Osteoblast (primary cell): Measurements from ENCODE around the gene ZP3. TPM values are rescaled to one million over a fixed set of nuclear protein-coding genes. Genes with fewer than 3 reads are reported as not detected.
A peak's percentile ranks its signal among the peaks of the same experiment; 100 is the strongest.
"Not testable (repeated sequence)": the region's sequence is repeated elsewhere in the genome, so short reads cannot be mapped to it uniquely, and the experiment has no call there.

Experiments used
- DNase-seq: peaks from one replicate; pipeline ENCODE4 v3.0.0; 2011; ENCODE audit warnings: low spot score, mixed read lengths; ENCODE audit not compliant: insufficient read length; ENCODE audit errors: missing footprints
- H2AFZ ChIP-seq: 2 replicates; pipeline ENCODE4 v1.6.0; 2011; ENCODE audit warnings: mild to moderate bottlenecking, low read length
- H3K27ac ChIP-seq: 2 replicates; pipeline ENCODE4 v1.5.1; 2011; ENCODE audit warnings: mild to moderate bottlenecking, low read depth, low read length, moderate library complexity
- H3K27me3 ChIP-seq: 2 replicates; pipeline ENCODE4 v1.6.0; 2012; ENCODE audit warnings: mild to moderate bottlenecking, control low read depth, inconsistent platforms, low read length, moderate library complexity; ENCODE audit not compliant: insufficient read depth
- H3K36me3 ChIP-seq: 2 replicates; pipeline ENCODE4 v1.5.1; 2011; ENCODE audit warnings: mild to moderate bottlenecking, low read length, control low read depth, moderate library complexity; ENCODE audit not compliant: insufficient read depth
- H3K4me1 ChIP-seq: 2 replicates; pipeline ENCODE4 v1.5.1; 2011; ENCODE audit warnings: mild to moderate bottlenecking, low read length, control low read depth, moderate library complexity; ENCODE audit not compliant: insufficient read depth
- H3K4me2 ChIP-seq: 2 replicates; pipeline ENCODE4 v1.6.0; 2011; ENCODE audit warnings: mild to moderate bottlenecking, low read length; ENCODE audit not compliant: insufficient read depth
- H3K4me3 ChIP-seq: fragments of 200-600 bp; sonication (generic); 3 replicates; pipeline ENCODE4 v1.5.1; 2012; ENCODE audit warnings: mild to moderate bottlenecking, low read length, inconsistent platforms; ENCODE audit not compliant: insufficient read depth
- H3K79me2 ChIP-seq: 2 replicates; pipeline ENCODE4 v1.6.0; 2012; ENCODE audit warnings: mild to moderate bottlenecking, low read length, control low read depth, inconsistent platforms; ENCODE audit not compliant: insufficient read depth
- H3K9me3 ChIP-seq: 2 replicates; pipeline ENCODE4 v1.5.1; 2011; ENCODE audit warnings: low read depth, low read length, control low read depth
- H4K20me1 ChIP-seq: 2 replicates; pipeline ENCODE4 v1.6.0; 2012; ENCODE audit warnings: mild to moderate bottlenecking, low read length, control low read depth; ENCODE audit not compliant: insufficient read depth
- total RNA-seq: library from RNA; depleted of rRNA; stranded (reverse); fragments of >200 nt; gene quantifications from 2 replicates; pipeline ENCODE4 v1.2.3, GENCODE V29; 2012
- TF ChIP-seq, protein P1 (sequence below): IDR thresholded peaks from 2 replicates; pipeline ENCODE4 v1.5.1; 2011; ENCODE audit warnings: mild to moderate bottlenecking, low read depth, low read length, moderate library complexity; ENCODE audit errors: extremely low read depth

ZP3 gene
- total RNA-seq, 1 donor, result 6.2 TPM

DNA sequence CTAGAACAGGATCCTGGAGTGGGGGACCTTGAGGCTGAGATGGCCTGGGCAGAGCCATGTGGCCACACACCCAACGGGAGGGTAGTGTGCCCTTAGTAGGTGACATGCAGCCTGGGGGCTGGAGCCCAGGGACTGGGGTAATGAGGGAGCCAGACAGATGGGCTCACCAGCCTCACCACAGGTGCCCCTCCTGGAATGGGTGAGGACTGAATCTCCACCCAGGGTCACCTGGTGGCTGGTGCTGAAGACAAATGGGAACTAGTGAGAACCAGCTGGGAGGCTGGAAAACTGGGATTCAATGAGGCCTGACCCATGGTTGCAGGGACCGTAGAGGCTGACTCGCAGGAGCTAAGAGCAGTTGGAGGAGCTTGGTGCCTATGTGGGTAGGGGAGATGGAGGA, 6.1 kb downstream of the ZP3 start:
- H3K36me3 ChIP-seq, result no peaks in the 10 kb centered on the region
- no peaks in the 10 kb centered on the region for H3K4me1 ChIP-seq
- no peaks in the 10 kb centered on the region for H3K79me2 ChIP-seq
- no peak overlapping the region for H2AFZ ChIP-seq
- DNase-seq, result peak; percentile 3
- H3K4me3 ChIP-seq, result no peak overlapping the region
- H3K27ac ChIP-seq, result no peak overlapping the region
- no peaks in the 10 kb centered on the region for H4K20me1 ChIP-seq
- no peak overlapping the region for H3K4me2 ChIP-seq
- H3K27me3 ChIP-seq, result no peaks in the 10 kb centered on the region
- TF ChIP-seq, protein P1, sequence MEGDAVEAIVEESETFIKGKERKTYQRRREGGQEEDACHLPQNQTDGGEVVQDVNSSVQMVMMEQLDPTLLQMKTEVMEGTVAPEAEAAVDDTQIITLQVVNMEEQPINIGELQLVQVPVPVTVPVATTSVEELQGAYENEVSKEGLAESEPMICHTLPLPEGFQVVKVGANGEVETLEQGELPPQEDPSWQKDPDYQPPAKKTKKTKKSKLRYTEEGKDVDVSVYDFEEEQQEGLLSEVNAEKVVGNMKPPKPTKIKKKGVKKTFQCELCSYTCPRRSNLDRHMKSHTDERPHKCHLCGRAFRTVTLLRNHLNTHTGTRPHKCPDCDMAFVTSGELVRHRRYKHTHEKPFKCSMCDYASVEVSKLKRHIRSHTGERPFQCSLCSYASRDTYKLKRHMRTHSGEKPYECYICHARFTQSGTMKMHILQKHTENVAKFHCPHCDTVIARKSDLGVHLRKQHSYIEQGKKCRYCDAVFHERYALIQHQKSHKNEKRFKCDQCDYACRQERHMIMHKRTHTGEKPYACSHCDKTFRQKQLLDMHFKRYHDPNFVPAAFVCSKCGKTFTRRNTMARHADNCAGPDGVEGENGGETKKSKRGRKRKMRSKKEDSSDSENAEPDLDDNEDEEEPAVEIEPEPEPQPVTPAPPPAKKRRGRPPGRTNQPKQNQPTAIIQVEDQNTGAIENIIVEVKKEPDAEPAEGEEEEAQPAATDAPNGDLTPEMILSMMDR, result no peak
- no peaks in the 10 kb centered on the region for H3K9me3 ChIP-seq

DNA sequence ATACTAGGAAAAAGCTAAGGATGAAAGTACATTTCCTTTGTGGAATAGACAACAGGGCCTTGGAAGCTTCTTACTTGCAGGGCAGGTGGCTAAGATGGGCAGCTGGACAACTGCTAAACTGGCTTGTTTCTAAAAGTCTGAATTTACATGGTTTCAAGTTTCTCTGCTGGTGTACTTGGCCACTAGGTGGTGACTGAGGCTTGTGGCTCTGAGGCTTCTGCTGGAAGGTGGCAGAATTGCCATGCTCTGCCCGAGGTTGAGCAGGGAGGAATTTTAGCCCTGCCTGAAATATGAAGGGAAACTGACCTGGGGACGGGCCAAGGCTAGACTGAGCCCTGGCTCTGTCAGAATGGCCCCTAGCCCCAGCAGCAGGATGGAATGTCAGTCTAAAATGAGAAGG, 13.1 kb downstream of the ZP3 start:
- not testable (repeated sequence) for H3K4me2 ChIP-seq, H3K9me3 ChIP-seq, H3K79me2 ChIP-seq, DNase-seq, H3K27me3 ChIP-seq, H2AFZ ChIP-seq, H3K4me3 ChIP-seq, H3K36me3 ChIP-seq, H3K4me1 ChIP-seq, H4K20me1 ChIP-seq
- peak overlapping the region; percentile 48 for H3K27ac ChIP-seq
- TF ChIP-seq, protein P1, result peak; percentile 51

DNA sequence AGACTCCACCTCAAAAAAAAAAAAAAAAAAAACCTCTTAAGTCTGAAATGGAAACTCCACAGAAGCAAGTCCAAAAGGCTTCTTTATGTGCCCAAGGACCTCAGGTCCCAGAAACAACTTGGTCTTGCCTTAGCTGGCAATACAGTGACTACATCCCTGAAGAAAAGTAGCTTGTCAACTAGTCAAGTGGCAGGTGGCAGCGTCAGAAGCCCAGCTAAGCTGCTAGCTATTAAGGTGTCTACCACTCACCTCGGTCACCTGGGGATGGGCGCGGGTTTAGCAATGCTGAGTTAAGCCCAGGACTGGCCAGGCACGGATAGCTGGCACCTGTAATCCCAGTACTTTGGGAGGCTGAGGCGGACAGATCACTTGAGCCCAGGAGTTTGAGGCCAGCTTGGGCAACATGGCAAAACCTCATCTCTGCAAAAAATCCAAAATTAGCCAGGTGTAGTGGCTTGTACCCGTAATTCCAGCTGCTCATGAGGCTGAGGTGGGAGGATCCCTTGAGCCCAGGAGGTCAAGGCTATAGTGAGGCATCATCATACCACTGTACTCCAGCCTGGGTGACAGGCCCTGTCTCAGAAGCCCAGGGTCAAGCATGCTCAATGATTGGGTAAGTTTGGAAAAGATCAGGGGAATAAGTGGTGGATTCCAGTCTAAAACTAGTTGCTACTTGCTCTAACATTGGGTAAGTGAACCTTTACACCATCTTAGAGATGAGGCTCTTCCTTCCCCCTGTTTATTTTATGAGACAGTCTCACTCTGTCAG, 14.6 kb downstream of the ZP3 start:
- not testable (repeated sequence) for H4K20me1 ChIP-seq, H3K27ac ChIP-seq, H3K9me3 ChIP-seq, H3K27me3 ChIP-seq, H2AFZ ChIP-seq, H3K4me3 ChIP-seq, H3K79me2 ChIP-seq, H3K4me2 ChIP-seq, DNase-seq, H3K36me3 ChIP-seq, H3K4me1 ChIP-seq

DNA sequence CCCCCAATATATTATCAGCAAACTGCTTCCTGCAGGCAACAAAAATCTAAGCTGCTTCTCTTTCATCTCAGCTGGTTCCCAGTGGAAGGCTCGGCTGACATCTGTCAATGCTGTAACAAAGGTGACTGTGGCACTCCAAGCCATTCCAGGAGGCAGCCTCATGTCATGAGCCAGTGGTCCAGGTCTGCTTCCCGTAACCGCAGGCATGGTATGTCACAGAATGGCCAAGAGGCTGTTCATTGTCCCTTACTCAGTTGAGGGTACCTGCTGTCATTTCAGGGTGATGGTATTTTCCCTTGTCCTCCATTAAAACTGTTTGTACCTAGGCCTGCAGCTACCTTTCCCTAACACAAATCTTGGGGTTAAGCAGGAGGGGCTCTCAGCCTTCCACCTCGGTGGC, 15.7 kb downstream of the ZP3 start:
- H3K4me3 ChIP-seq, H3K4me2 ChIP-seq, H3K27ac ChIP-seq, H3K36me3 ChIP-seq, H3K79me2 ChIP-seq, H3K9me3 ChIP-seq, H2AFZ ChIP-seq, H4K20me1 ChIP-seq, H3K27me3 ChIP-seq, DNase-seq, H3K4me1 ChIP-seq: not testable (repeated sequence)

DNA sequence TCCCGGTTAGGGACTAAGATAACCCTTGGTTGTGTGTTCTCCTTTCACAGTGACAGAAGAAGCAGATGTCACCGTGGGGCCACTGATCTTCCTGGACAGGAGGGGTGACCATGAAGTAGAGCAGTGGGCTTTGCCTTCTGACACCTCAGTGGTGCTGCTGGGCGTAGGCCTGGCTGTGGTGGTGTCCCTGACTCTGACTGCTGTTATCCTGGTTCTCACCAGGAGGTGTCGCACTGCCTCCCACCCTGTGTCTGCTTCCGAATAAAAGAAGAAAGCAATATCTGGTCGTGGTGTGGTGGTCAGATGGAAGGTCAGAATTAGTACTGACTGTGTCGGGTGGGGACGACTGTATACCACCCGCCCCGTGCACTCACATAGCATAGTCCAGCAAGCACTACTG, 17.0 kb downstream of the ZP3 start:
- not testable (repeated sequence) for H3K36me3 ChIP-seq, H3K4me1 ChIP-seq, H3K4me3 ChIP-seq, H3K27me3 ChIP-seq, DNase-seq, H3K27ac ChIP-seq, H4K20me1 ChIP-seq, H3K79me2 ChIP-seq, H3K4me2 ChIP-seq, H3K9me3 ChIP-seq, H2AFZ ChIP-seq

DNA sequence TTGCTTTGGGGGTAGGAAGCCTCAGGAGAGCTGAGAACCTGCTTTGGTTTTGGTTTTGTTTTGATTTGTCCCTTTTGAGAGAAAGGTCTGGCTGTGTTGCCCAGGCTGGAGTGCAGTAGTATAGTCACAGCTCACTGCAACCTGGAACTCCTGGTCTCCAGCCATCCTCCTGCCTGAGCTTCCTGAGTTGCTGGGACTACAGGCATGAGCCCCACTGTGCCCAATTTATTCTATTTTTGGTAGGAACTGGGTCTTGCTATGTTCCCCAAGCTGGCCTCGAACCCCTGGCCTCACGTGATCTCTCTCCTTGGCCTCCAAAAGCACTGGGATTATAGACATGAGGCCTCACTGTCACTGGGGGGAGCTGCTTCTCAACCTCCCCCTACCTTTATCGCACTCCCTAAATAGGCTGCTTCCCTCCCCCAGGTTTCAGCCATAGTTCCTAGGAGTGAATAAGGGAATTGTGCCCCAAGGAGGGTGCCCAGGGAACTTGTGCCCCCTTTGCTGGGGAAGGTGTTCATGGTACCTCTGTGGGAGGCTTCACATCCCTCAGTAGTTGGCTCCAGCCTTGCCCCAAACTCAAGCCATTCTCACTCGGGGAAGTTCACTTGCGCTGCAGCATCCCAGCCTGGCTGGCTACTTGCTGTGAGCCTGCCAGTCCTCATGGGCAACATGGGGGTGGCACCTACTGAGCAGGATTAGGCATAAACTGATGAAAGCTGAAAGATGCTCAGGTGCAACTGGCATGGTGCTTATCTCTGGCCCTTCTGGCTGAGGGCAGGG, 18.1 kb downstream of the ZP3 start:
- not testable (repeated sequence) for H2AFZ ChIP-seq, H3K27me3 ChIP-seq

DNA sequence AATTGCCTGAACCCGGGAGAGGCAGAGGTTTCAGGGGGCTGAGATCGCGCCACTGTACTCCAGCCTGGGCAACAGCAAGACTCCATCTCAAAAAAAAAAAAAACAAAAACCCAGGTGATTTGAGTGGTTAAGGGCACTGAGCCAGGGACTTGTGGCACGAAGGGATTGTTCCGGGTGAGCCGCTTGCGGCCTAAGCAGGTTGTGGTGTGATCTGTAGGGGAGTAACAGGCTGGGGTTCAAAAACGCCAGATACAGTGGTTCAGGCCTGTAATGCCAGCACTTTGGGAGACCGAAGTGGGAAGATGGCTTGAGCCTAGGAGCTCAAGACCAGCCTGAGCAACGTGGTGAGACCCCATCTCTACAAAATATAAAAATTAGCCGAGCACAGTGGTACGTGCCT, 19.1 kb downstream of the ZP3 start:
- H2AFZ ChIP-seq, H3K36me3 ChIP-seq, DNase-seq, H3K27me3 ChIP-seq, H3K4me1 ChIP-seq, H3K4me3 ChIP-seq, H4K20me1 ChIP-seq, H3K27ac ChIP-seq, H3K79me2 ChIP-seq, H3K4me2 ChIP-seq, H3K9me3 ChIP-seq: not testable (repeated sequence)

More for the DNA sequence above, 18.1 kb downstream of the ZP3 start:
- not testable (repeated sequence) for H3K9me3 ChIP-seq, H3K79me2 ChIP-seq, H3K4me1 ChIP-seq, H3K4me2 ChIP-seq, H3K27ac ChIP-seq, H4K20me1 ChIP-seq, H3K4me3 ChIP-seq, DNase-seq, H3K36me3 ChIP-seq
